Measurements from ENCODE around the gene GABARAPL1.
A peak's percentile ranks its signal among the peaks of the same experiment; 100 is the strongest.
"Not testable (repeated sequence)": the region's sequence is repeated elsewhere in the genome, so short reads cannot be mapped to it uniquely, and the experiment has no call there.

GABARAPL1 gene

GRCh38 chr12:10204495-10204894 is 8.2 kb upstream of the GABARAPL1 start:
- DNase-seq, result not testable (repeated sequence)

DNA sequence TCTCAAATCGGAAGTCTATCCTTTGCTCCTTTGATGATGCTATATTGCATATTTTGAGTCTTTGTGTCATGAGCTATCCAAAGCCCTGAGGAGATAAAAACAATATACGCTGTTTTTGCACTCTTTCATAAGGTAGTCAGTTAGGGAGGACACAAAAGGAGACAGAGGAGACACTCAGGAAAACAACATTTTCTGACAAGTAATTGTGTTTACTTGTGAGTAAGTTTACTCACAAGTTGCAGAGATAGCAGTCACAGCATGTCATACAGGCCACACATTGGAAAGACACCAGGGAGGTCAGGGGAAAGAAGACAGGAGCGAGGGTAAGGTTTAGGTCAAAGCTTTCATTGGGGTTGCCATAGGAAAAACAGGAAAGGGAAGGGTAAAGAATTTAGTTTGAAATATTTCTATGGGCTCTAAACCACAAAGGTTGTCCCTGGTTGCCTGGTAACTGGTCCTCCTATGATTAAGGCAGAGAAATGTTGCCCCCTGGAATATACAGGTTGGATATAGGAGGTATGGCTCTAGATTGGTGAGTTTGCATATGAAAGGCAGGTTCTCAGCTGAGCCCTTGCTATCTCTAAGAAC is 7.4 kb upstream of the GABARAPL1 start:
- DNase-seq, result no peak

- DNase-seq, result no peak
Measured at GRCh38 chr12:10207136-10207535, 5.5 kb upstream of the GABARAPL1 start.

- no peak for DNase-seq
Measured at GRCh38 chr12:10210225-10210624, 2.5 kb upstream of the GABARAPL1 start.

- no peak for DNase-seq
Measured at GRCh38 chr12:10211101-10211939, 1.4 kb upstream of the GABARAPL1 start.

DNA sequence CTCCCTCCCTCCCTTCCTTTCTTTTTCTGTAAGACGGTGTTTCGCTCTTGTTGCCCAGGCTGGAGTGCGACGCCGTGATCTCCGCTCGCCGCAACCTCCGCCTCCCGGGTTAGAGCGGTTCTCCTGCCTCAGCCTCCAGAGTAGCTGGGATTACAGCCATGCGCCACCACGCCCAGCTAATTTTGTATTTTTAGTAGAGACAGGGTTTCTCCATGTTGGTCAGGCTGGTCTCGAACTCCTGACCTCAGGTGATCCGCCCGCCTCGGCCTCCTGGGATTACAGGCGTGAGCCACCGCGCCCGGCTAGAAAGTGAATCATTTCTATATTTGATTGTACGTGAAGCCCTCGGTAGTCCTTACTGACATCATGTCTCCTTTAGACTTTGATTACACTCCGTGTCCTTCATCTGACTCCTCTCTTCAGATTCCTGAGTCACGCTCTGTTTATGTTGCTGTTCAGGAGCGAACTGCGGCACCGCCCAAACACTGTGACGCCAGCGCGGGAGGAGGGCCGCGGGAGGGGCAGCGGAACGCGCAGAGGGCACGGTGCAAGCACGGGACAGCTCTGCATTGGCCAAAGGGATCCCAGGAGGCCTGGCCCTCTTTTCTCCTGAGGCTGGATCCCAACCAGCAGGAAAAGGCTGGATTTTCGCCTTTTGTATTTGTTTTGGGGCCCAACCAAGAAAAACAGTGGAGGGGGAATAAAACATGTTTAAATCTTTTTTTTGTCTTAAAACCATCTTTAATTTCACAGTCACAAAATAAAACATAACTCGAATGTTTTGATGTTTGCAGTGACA is 538 bp upstream of the GABARAPL1 start:
- peak; percentile 53 for DNase-seq

DNA sequence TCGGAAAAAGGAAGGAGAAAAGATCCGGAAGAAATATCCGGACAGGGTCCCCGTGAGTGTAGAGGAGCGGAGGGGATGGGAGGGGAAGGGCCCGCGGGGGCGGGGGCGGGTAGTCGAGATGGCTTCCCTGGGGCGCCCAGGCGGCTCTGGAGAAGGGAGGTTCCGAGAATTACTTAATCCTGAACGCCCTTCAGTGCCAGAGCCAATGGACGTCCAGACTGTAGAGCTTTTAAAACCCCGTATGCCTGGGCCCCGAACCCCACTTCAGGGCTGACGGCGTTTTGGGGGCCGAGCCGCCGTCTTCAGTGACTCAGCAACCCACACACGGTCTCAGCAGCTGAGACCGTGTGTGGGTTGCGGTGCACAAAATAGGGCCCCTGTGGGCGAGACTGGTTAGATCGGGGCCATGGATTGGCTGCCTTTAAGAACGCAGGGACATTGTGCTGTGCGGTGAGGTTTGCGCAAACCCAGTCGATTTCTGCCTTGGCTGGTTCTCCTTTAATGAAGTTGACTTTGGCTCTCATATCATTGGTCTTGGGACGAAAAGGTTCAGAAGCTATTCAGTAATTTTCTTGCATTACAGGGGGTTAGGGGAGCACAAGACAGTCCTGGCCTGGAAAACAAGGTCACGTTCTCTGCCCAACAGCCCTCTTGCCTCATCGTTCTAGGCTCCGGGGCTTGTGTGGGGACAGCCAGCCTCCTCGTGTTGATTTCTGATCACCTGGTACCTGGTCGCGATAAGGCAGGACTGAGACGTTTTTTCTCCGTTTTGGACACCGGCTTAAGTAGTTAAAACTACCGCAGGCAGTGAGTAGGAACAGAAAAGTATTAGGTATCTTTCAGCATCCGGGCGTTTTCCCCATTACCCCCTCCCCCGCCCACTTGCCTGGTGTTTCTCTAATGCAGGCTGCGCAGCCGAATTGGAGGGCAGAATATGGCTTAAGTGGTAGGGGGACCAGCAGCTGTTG is 775 bp downstream of the GABARAPL1 start:
- DNase-seq, result no peak

GRCh38 chr12:10214136-10214894 is 1.6 kb downstream of the GABARAPL1 start:
- DNase-seq, result no peak

DNA sequence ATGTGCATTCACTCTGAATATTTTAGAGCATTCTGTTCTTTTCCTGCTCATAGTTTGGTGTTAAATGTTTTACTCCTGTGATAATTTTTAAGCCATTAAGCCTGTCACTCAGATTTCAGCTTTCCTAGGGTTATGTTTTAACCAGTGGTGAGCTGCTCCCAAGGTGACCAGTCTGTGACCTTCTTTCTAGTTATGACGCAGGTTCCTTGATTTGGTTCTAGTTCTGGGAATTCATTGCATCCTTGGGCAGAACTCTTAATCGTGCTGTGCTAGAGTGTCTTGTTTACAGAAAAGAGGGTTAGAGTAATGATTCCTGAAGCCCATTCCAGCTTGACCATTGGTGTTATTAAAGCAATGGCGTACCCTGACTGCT is 2.2 kb downstream of the GABARAPL1 start:
- no peak for DNase-seq

DNA sequence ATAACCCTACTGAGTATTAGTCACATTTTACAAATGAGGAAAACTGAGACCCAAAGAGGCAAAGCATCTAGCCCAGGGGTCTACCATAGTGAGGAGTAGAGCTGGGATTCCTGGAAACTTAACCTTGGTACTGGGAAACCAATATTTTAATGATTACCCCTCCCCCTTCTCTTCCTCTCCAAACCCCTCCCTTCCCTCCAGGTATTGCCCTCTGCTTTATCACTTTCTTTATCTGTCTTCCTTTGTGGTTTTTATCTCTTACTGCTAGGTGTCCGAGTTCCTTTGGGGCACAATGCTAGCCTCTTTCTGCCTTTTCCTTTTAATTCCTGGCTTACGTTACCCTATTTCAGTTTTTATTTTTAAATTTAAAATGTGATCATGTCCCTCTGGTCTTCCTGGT is 2.8 kb downstream of the GABARAPL1 start:
- no peak for DNase-seq

DNA sequence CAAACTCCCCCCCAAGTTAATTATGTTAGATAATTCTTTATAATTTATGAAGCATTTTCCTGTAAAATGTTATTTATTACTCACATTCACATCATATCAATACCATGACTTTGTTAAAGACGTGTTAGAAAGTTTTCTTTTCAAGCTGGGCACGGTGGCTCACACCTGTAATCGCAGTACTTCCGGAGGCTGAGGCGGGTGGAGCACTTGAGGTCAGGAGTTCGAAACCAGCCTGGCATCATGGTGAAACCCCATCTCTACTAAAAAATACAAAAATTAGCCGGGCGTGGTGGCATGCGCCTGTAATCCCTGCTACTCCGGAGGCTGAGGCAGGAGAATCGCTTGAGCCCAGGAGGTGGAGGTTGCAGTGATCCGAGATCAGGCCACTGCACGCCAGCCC is 3.3 kb downstream of the GABARAPL1 start:
- not testable (repeated sequence) for DNase-seq

GRCh38 chr12:10218021-10218420 is 5.3 kb downstream of the GABARAPL1 start:
- no peak for DNase-seq

GRCh38 chr12:10220398-10221077 is 7.9 kb downstream of the GABARAPL1 start:
- no peak for DNase-seq

GRCh38 chr12:10221846-10222245 is 9.2 kb downstream of the GABARAPL1 start:
- no peak for DNase-seq

DNA sequence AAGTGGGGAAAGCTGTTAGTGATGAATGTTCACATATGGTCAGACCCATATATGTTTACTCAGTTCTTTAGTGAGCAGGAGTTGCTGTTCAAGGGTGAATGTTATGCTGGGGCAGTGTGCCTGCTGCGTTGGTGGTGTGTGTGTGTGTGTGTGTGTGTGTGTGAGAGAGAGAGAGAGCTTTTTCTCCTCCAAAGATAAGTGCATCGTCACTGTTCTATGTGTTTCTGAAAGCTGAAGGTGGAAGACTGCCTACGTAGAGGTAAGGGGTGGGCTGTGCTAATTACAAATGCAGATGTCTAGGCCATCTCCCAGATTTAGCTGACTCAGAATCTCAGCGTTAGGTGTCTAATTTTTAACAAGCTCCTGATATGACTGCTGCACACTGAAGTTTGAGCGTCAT is 10.5 kb downstream of the GABARAPL1 start:
- DNase-seq, result no peak

- DNase-seq, result not testable (repeated sequence)
Measured at GRCh38 chr12:10225426-10225825, 12.7 kb downstream of the GABARAPL1 start.

- DNase-seq, result no peak
Measured at GRCh38 chr12:10226086-10226485, 13.4 kb downstream of the GABARAPL1 start.

GRCh38 chr12:10226731-10227130 is 14.1 kb downstream of the GABARAPL1 start:
- no peak for DNase-seq

DNA sequence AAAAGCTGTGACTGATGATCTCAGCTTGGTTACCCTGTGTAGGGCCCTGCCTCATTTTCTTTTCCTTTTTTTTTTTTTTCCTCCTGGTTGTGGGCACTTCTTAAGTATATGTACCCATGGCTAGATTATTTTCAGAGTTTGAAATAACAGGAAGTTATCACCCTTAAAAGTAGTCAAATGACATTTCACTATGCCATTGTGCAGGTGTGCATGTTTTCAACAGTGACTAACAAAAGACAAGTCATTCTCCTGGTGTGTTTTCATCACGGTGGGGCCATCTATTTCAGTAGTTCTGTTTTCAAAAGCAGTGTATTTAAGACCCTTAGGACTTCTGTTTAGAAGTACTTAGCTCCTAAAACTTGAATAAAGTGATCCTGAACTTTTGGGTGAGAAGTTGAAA is 15.0 kb downstream of the GABARAPL1 start:
- no peak for DNase-seq

DNA sequence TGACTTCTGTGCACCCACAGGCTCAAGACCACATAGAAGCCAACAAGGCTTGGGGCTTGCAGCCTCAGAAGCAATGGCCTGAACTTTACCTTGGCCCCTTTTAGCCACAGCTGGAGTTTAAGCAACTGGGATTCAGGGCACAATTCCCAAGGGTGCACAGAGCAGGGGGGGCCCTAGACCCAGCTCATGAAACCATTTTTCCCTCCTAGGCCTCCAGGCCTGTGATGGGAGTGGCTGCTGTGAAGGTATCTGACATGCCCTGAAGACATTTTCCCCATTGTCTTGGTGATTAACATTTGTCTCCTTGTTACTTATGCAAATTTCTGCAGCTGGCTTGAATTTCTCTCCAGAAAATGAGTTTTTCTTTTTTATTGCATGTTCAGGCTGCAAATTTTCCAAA is 21.9 kb downstream of the GABARAPL1 start:
- no peak for DNase-seq

Data from SHP77 treated with DMSO at 0.1 percent for 48 hours (cell line).